Gastrocnemius medialis (tissue), 4 donors: ENCODE measurements around the gene DPPA5. TPM values are rescaled to one million over a fixed set of nuclear protein-coding genes. Genes with fewer than 3 reads are reported as not detected.

Experiments
- ATAC-seq, 2 donors: fragments of 150-250 bp; one replicate each; pipeline ENCODE4 v1.9.1; 2016
- DNase-seq, 2 donors: peaks; one replicate each; pipeline ENCODE4 v3.0.0-alpha.2; 2019
- H3K27ac ChIP-seq, 4 donors: fragments of 200-600 bp; sonication (generic); 1 replicate in 1 of 4; 2 replicates in 3 of 4; pipeline ENCODE4 v1.5.1; 2016 to 2018; ENCODE audit warnings: mild to moderate bottlenecking in 2 of 4, moderate library complexity in 1 of 4
- H3K27me3 ChIP-seq, 3 donors: fragments of 200-600 bp; sonication (generic) in 2 of 3; 1 replicate in 1 of 3; 2 replicates in 2 of 3; pipeline versions ENCODE4 v1.5.1 to v1.6.0; 2016 to 2019; ENCODE audit warnings: mild to moderate bottlenecking in 1 of 3, moderate library complexity in 1 of 3
- H3K36me3 ChIP-seq, 2 donors: fragments of 200-600 bp; sonication (generic) in 1 of 2; one replicate each; pipeline ENCODE4 v1.5.1; 2017 to 2018
- H3K4me1 ChIP-seq, 2 donors: fragments of 200-600 bp; sonication (generic) in 1 of 2; one replicate each; pipeline ENCODE4 v1.5.1; 2016 to 2017; ENCODE audit warnings: mild to moderate bottlenecking in 2 of 2
- H3K4me3 ChIP-seq, 4 donors: fragments of 200-600 bp; sonication (generic) in 3 of 4; 1 replicate in 1 of 4; 2 replicates in 3 of 4; pipeline ENCODE4 v1.5.1; 2016 to 2019; ENCODE audit warnings: mild to moderate bottlenecking in 2 of 4
- H3K9me3 ChIP-seq, 3 donors: fragments of 200-600 bp; sonication (generic) in 2 of 3; 1 replicate in 1 of 3; 2 replicates in 2 of 3; pipeline ENCODE4 v1.5.1; 2016 to 2019
- POLR2A ChIP-seq, 2 donors: fragments of 450-650 bp; IDR thresholded peaks; one replicate each; pipeline ENCODE4 v1.6.1; 2017; ENCODE audit warnings: antibody characterized with exemption in 2 of 2, mild to moderate bottlenecking in 2 of 2, moderate library complexity in 2 of 2
- in situ Hi-C, 4 donors: fragments of 200-750 bp; cut with MboI; loops; one replicate each; pipeline versions ENCODE4 v1.15.0 to v1.8.0; 2017; ENCODE audit warnings: low sequenced_read_pairs in 4 of 4
- intact Hi-C: fragments of 100-400 bp; cut with DNase I; formaldehyde crosslinking; loops from one replicate; pipeline ENCODE4 v1.15.1; 2023; ENCODE audit warnings: low total_unique reads
- total RNA-seq, 4 donors: library from RNA; depleted of rRNA; stranded (reverse); fragments of >200 nt; gene quantifications; one replicate each; pipeline versions ENCODE4 v1.1.0 to v1.2.3, GENCODE V29; 2016
- TF ChIP-seq, protein P1 (sequence below), 5 experiments: fragments of 450-650 bp in 3 of 5; fragments of 200-600 bp in 2 of 5; sonication (generic) in 2 of 5; IDR thresholded peaks in 4 of 5; conservative IDR thresholded peaks in 1 of 5; 1 replicate in 4 of 5; 2 replicates in 1 of 5; pipeline ENCODE4 v1.5.1; 2016 to 2019; ENCODE audit warnings: antibody characterized with exemption in 5 of 5, mild to moderate bottlenecking in 3 of 5, moderate library complexity in 3 of 5

The DPPA5 gene
- total RNA-seq, 4 donors from 2014 or later: not detected

DNA sequence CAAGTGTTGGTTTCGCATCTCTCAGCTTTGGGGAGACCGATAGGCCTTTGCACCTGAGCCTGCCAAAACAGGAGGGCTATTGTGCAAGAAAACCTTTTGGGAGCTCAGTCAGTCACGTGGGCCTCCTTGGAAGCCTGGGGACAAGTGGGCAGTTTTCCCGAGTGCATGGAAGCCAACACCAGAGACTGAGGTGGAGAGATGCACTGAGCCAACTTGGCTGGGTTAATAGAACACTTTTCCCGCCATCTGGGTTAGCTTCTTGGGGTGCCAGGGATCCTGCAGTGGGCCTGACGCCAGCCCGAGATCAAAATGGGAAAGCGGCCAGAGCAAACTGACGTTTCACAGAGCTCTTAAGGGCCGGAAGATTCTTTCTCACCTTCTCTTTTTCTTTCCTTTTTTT is 18.4 kb upstream of the DPPA5 start:
- in situ Hi-C loops (no loop called here), intact Hi-C loops (no loop called here)
- ATAC-seq: no peak
- TF ChIP-seq POLR2A (IDR thresholded peaks at IDR 0.05): no peak
- TF ChIP-seq, protein P1, sequence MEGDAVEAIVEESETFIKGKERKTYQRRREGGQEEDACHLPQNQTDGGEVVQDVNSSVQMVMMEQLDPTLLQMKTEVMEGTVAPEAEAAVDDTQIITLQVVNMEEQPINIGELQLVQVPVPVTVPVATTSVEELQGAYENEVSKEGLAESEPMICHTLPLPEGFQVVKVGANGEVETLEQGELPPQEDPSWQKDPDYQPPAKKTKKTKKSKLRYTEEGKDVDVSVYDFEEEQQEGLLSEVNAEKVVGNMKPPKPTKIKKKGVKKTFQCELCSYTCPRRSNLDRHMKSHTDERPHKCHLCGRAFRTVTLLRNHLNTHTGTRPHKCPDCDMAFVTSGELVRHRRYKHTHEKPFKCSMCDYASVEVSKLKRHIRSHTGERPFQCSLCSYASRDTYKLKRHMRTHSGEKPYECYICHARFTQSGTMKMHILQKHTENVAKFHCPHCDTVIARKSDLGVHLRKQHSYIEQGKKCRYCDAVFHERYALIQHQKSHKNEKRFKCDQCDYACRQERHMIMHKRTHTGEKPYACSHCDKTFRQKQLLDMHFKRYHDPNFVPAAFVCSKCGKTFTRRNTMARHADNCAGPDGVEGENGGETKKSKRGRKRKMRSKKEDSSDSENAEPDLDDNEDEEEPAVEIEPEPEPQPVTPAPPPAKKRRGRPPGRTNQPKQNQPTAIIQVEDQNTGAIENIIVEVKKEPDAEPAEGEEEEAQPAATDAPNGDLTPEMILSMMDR (IDR thresholded peaks at IDR 0.05 in 4 of 5, conservative IDR thresholded peaks at IDR 0.05 in 1 of 5): no peak
- Histone ChIP-seq H3K36me3 (no peaks in the 10 kb centered on the region), H3K4me3 (no peak overlapping the region), H3K4me1 (no peaks in the 10 kb centered on the region), H3K9me3 (no peaks in the 10 kb centered on the region), H3K27me3 (no peaks in the 10 kb centered on the region), H3K27ac (no peak overlapping the region)
- DNase-seq: no peak

DNA sequence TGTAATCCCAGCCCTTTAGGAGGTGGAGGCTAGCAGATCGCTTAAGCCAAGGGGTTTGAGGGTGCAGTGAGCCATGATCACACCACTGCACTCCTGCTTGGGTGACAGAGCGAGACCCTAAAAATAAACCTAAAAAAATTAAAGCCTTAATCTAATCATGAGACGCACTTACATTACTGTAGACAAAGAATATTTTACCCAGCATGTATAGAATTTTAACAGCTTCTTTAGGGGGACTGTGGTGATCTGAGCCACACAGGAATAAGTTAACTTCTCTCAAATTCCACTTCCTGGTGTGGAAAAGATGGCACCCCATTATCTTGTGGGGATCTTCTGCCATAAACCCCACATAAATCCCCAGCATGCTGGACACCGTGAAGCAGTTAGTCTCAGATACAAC is 17.9 kb upstream of the DPPA5 start:
- H3K9me3 ChIP-seq: no peaks in the 10 kb centered on the region
- TF ChIP-seq POLR2A (IDR thresholded peaks at IDR 0.05): no peak
- TF ChIP-seq, protein P1 (IDR thresholded peaks at IDR 0.05 in 4 of 5, conservative IDR thresholded peaks at IDR 0.05 in 1 of 5): no peak
- no peak for ATAC-seq
- in situ Hi-C loops (no loop called here), intact Hi-C loops (no loop called here)
- no peaks in the 10 kb centered on the region for H3K27me3 ChIP-seq
- H3K27ac ChIP-seq: no peak overlapping the region
- DNase-seq: no peak
- H3K4me1 ChIP-seq: no peaks in the 10 kb centered on the region
- no peak overlapping the region for H3K4me3 ChIP-seq
- H3K36me3 ChIP-seq: no peaks in the 10 kb centered on the region

DNA sequence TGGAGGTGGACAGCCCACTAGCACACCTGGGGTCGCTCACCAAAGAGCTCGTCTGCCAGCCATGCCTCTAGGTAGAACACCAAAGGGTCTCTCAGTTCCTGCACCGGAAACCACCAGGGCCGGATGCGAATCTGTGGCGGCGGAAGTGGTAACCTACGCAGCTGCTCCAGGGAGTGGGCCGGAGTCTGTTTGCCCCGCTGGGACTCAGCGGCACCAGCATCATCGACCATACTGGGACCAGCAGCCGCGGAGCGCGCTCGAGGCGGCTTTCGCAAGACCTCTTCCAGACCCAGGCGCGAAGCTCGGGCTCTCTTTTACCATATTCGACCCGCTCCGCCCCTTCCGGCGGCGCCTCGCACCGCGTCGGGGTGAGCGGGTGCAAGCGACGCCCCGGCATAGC is 15.5 kb upstream of the DPPA5 start, which contains the start of gene OOEP:
Gene OOEP (minus strand): TSS at position 335 of the 400 bp plus-strand sequence. CDS start 105 bp downstream, at position 230.
- no peaks in the 10 kb centered on the region for H3K27me3 ChIP-seq
- ATAC-seq (no peak), DNase-seq (no peak)
- intact Hi-C loops: no loop called here
- H3K9me3 ChIP-seq: no peaks in the 10 kb centered on the region
- no peak within 1 kb of the TSS for H3K4me3 ChIP-seq
- in situ Hi-C loops: no loop called here
- H3K4me1 ChIP-seq: no peaks in the 10 kb centered on the region
- no peak within 1 kb of the TSS for H3K27ac ChIP-seq
- H3K36me3 ChIP-seq: no peaks in the 10 kb centered on the region
- no peak for TF ChIP-seq POLR2A (IDR thresholded peaks at IDR 0.05)
- TF ChIP-seq, protein P1 (IDR thresholded peaks at IDR 0.05 in 4 of 5, conservative IDR thresholded peaks at IDR 0.05 in 1 of 5): no peak

DNA sequence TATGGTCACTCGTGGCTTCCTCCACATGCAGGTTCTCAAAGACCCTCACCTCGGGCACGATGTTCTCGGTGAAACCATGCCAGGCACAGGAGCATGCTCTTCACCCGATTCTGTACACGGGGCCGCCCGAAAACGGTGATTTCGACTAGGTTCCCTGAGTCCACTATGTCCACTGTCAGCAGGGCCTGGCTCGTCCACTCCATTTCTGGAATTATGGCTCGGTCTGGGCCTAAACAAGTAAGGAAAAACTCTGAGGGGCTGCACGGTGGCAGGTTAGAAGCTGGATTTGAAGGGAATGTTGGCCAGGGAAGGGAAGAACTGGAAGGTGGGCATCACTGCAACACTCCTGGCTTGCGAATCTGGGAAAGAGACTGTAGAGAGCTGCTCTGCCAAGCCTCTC is 15.1 kb upstream of the DPPA5 start:
- Histone ChIP-seq H3K4me1 (no peaks in the 10 kb centered on the region), H3K36me3 (no peaks in the 10 kb centered on the region), H3K27me3 (no peaks in the 10 kb centered on the region), H3K4me3 (no peak overlapping the region), H3K27ac (no peak overlapping the region), H3K9me3 (no peaks in the 10 kb centered on the region)
- ATAC-seq (no peak), DNase-seq (no peak)
- intact Hi-C loops: no loop called here
- in situ Hi-C loops: no loop called here
- TF ChIP-seq POLR2A (IDR thresholded peaks at IDR 0.05): no peak
- TF ChIP-seq, protein P1 (IDR thresholded peaks at IDR 0.05 in 4 of 5, conservative IDR thresholded peaks at IDR 0.05 in 1 of 5): no peak

DNA sequence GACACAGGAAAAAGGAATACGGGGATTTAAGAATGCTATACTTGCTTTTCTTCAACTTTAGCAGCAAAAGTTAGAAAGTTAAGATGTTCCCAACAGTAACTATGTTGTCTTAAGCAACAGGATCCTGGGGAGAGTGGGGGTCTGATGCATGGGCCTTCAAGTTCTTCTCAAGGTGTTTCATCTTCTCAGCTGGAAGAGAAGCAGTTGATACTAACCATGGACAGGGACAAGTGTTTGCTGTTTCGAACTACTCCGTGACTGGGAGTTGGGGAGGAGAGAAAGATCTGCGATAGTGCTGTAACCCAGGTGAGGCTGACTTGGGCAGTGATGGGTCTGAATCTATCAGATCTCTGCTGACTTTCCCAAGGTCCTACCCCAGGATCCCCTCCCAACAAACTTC is 14.6 kb upstream of the DPPA5 start:
- DNase-seq: no peak
- no peaks in the 10 kb centered on the region for H3K27me3 ChIP-seq
- H3K27ac ChIP-seq: no peak overlapping the region
- H3K4me1 ChIP-seq: no peaks in the 10 kb centered on the region
- intact Hi-C loops (no loop called here), in situ Hi-C loops (no loop called here)
- H3K9me3 ChIP-seq: no peaks in the 10 kb centered on the region
- H3K36me3 ChIP-seq: no peaks in the 10 kb centered on the region
- no peak for ATAC-seq
- no peak for TF ChIP-seq POLR2A (IDR thresholded peaks at IDR 0.05)
- TF ChIP-seq, protein P1 (IDR thresholded peaks at IDR 0.05 in 4 of 5, conservative IDR thresholded peaks at IDR 0.05 in 1 of 5): no peak
- no peak overlapping the region for H3K4me3 ChIP-seq
